Measurements from ENCODE around the gene EXOC6B. TPM values are rescaled to one million over a fixed set of nuclear protein-coding genes. Genes with fewer than 3 reads are reported as not detected.

EXOC6B gene
- total RNA-seq, 4 donors from 2014 or later = 22.6 to 47.3 (median 32.5) TPM

GRCh38 chr2:72144632-72145288 is 681.1 kb downstream of the EXOC6B start:
- H3K4me3 ChIP-seq (replicated peaks in 1 of 3) = peak overlapping the region; percentile 27 to 56 (median 35)
- TF ChIP-seq POLR2A (IDR thresholded peaks at IDR 0.05) (peak in 1 of 2 donors; percentile 40), CTCF (IDR thresholded peaks at IDR 0.05) (no peak)
- no peaks in the 10 kb centered on the region for H3K36me3 ChIP-seq
- intact Hi-C loops (cut with DNase I) = no loop called here
- no peaks in the 10 kb centered on the region for H3K9me3 ChIP-seq
- peaks cover 68 to 90% of the 10 kb centered on the region in 2 donors for H3K4me1 ChIP-seq
- H3K27me3 ChIP-seq = peaks cover 30% of the 10 kb centered on the region
- peak; percentile 54 to 75 for DNase-seq
- WGBS, 2 donors = 0 to 2% methylated on average over 8 to 33 of the region's 63 CpGs
- peak overlapping the region in 2 of 3 donors; percentile 76 to 80 for H3K27ac ChIP-seq

- Histone ChIP-seq H3K36me3 (no peaks in the 10 kb centered on the region), H3K9me3 (no peaks in the 10 kb centered on the region), H3K4me1 (peaks cover 68 to 90% of the 10 kb centered on the region in 2 donors), H3K27ac (peak overlapping the region in 2 of 3 donors; percentile 76 to 80), H3K27me3 (peaks cover 27% of the 10 kb centered on the region), H3K4me3 (replicated peaks in 1 of 3) (peak overlapping the region; percentile 27 to 56 (median 35))
- WGBS, 2 donors = 13% methylated on average over 15 of the region's 23 CpGs
- no peak for DNase-seq
- TF ChIP-seq CTCF (IDR thresholded peaks at IDR 0.05) (no peak), POLR2A (IDR thresholded peaks at IDR 0.05) (no peak)
- intact Hi-C loops (cut with DNase I) = no loop called here
Observed at GRCh38 chr2:72144274-72144631, 681.6 kb downstream of the EXOC6B start.

GRCh38 chr2:72143441-72144273 is 682.2 kb downstream of the EXOC6B start:
- H3K27me3 ChIP-seq = peaks cover 25% of the 10 kb centered on the region
- intact Hi-C loops (cut with DNase I) = no loop called here
- peak; percentile 61 to 65 for DNase-seq
- peaks cover 69 to 93% of the 10 kb centered on the region in 2 donors for H3K4me1 ChIP-seq
- H3K36me3 ChIP-seq = no peaks in the 10 kb centered on the region
- TF ChIP-seq POLR2A (IDR thresholded peaks at IDR 0.05) = no peak
- no peak for TF ChIP-seq CTCF (IDR thresholded peaks at IDR 0.05)
- WGBS, 2 donors = 25 to 34% methylated on average over 44 to 59 of the region's 65 CpGs
- peak overlapping the region in 1 of 3 donors; percentile 56 for H3K4me3 ChIP-seq (replicated peaks in 1 of 3)
- peak overlapping the region in 2 of 3 donors; percentile 76 to 80 for H3K27ac ChIP-seq
- no peaks in the 10 kb centered on the region for H3K9me3 ChIP-seq

GRCh38 chr2:72142570-72143440 is 683.0 kb downstream of the EXOC6B start:
- Histone ChIP-seq H3K27me3 (peaks cover 21% of the 10 kb centered on the region), H3K27ac (peak overlapping the region in 2 of 3 donors; percentile 76 to 80), H3K9me3 (no peaks in the 10 kb centered on the region), H3K36me3 (no peaks in the 10 kb centered on the region), H3K4me3 (replicated peaks in 1 of 3) (peak overlapping the region in 1 of 3 donors; percentile 56), H3K4me1 (peaks cover 74 to 97% of the 10 kb centered on the region in 2 donors)
- peak; percentile 84 to 87 for DNase-seq
- TF ChIP-seq POLR2A (IDR thresholded peaks at IDR 0.05) (peak in 1 of 2 donors; percentile 26), CTCF (IDR thresholded peaks at IDR 0.05) (no peak)
- 23 to 31% methylated on average over 27 to 40 of the region's 50 CpGs for WGBS, 2 donors
- intact Hi-C loops (cut with DNase I) = no loop called here
